KMS-11 (cell line): ENCODE results near the gene LBX1.

Experiments used
- H2AFZ ChIP-seq: fragments of 200-600 bp; sonication (generic); 2 replicates; pipeline ENCODE4 v1.6.1; 2016; ENCODE audit warnings: antibody characterized with exemption, mixed run types, low read depth
- H3K27ac ChIP-seq: fragments of 200-600 bp; sonication (generic); 2 replicates; pipeline ENCODE4 v1.6.1; 2016; ENCODE audit warnings: mild to moderate bottlenecking, mixed run types
- H3K27me3 ChIP-seq: fragments of 200-600 bp; sonication (generic); 2 replicates; pipeline ENCODE4 v1.6.1; 2017; ENCODE audit warnings: mild to moderate bottlenecking, low read depth, mixed run types, moderate library complexity; ENCODE audit not compliant: insufficient read depth
- H3K36me3 ChIP-seq: fragments of 200-600 bp; sonication (generic); 2 replicates; pipeline ENCODE4 v1.6.1; 2017; ENCODE audit warnings: mild to moderate bottlenecking, mixed run types; ENCODE audit not compliant: insufficient read depth
- H3K4me1 ChIP-seq: fragments of 200-600 bp; sonication (generic); 2 replicates; pipeline ENCODE4 v1.6.1; 2016; ENCODE audit warnings: mild to moderate bottlenecking, low read depth, mixed run types; ENCODE audit not compliant: poor library complexity, severe bottlenecking
- H3K4me2 ChIP-seq: fragments of 200-600 bp; sonication (generic); 2 replicates; pipeline ENCODE4 v1.7.0; 2016; ENCODE audit warnings: mild to moderate bottlenecking, mixed run types
- H3K4me3 ChIP-seq: fragments of 200-600 bp; sonication (generic); IDR thresholded peaks from 2 replicates; pipeline ENCODE4 v1.6.1; 2017; ENCODE audit warnings: low read depth, low read length, mixed read lengths; ENCODE audit not compliant: insufficient read depth
- H3K79me2 ChIP-seq: fragments of 200-600 bp; sonication (generic); 2 replicates; pipeline ENCODE4 v1.6.1; 2016; ENCODE audit warnings: low read depth, mixed run types; ENCODE audit not compliant: insufficient read depth
- H3K9ac ChIP-seq: fragments of 200-600 bp; sonication (generic); 2 replicates; pipeline ENCODE4 v1.6.1; 2016; ENCODE audit warnings: mild to moderate bottlenecking, mixed run types
- H4K20me1 ChIP-seq: fragments of 200-600 bp; sonication (generic); 2 replicates; pipeline ENCODE4 v1.6.1; 2016; ENCODE audit warnings: mild to moderate bottlenecking, mixed run types; ENCODE audit not compliant: insufficient read depth
- TF ChIP-seq, protein P1 (sequence below): fragments of 200-600 bp; sonication (generic); conservative IDR thresholded peaks from 2 replicates; pipeline ENCODE4 v1.6.1; 2017; ENCODE audit warnings: low read depth, mild to moderate bottlenecking, antibody characterized with exemption, low read length, moderate library complexity, mixed read lengths

The LBX1 gene

DNA sequence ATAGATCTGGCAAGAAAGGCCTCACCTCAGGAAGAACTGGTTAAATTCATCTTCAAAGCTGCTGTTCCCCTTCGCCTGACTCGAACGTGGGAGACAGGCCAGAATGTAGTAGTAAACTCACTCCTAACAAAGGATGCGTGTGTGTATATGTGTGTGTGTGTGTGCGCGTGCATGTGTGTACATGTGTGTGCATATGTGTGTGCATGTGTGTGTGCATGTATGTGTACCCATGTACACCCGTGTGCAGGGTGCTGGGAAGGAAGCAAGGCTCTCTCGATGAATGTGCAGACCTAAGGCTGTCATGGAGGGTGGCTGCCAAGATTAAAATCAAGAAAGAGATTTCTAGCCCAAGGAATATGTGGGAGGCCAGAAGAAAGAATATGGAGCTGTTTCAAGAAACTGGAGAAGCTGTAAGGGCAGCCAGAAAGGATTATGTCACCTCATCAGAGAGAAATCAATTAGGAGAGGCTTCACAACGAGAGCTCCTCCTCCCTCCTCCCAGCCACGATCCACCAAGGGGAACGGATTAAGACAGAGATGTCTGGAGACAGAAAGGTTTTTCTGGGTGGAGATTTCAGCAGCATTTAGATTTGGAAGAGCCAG, 34.0 kb upstream of the LBX1 start:
- no peaks in the 10 kb centered on the region for H3K79me2 ChIP-seq
- TF ChIP-seq, protein P1, sequence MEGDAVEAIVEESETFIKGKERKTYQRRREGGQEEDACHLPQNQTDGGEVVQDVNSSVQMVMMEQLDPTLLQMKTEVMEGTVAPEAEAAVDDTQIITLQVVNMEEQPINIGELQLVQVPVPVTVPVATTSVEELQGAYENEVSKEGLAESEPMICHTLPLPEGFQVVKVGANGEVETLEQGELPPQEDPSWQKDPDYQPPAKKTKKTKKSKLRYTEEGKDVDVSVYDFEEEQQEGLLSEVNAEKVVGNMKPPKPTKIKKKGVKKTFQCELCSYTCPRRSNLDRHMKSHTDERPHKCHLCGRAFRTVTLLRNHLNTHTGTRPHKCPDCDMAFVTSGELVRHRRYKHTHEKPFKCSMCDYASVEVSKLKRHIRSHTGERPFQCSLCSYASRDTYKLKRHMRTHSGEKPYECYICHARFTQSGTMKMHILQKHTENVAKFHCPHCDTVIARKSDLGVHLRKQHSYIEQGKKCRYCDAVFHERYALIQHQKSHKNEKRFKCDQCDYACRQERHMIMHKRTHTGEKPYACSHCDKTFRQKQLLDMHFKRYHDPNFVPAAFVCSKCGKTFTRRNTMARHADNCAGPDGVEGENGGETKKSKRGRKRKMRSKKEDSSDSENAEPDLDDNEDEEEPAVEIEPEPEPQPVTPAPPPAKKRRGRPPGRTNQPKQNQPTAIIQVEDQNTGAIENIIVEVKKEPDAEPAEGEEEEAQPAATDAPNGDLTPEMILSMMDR: no peak
- no peak overlapping the region for H3K9ac ChIP-seq
- H3K27me3 ChIP-seq: no peaks in the 10 kb centered on the region
- no peak overlapping the region for H3K4me2 ChIP-seq
- H3K27ac ChIP-seq: no peak overlapping the region
- no peaks in the 10 kb centered on the region for H3K4me1 ChIP-seq
- no peak overlapping the region for H2AFZ ChIP-seq
- no peak overlapping the region for H3K4me3 ChIP-seq
- no peaks in the 10 kb centered on the region for H4K20me1 ChIP-seq
- H3K36me3 ChIP-seq: no peaks in the 10 kb centered on the region

- H3K4me2 ChIP-seq: no peak overlapping the region
- TF ChIP-seq, protein P1: no peak
- H3K4me3 ChIP-seq: no peak overlapping the region
- H4K20me1 ChIP-seq: no peaks in the 10 kb centered on the region
- H3K9ac ChIP-seq: no peak overlapping the region
- H3K27ac ChIP-seq: no peak overlapping the region
- no peaks in the 10 kb centered on the region for H3K27me3 ChIP-seq
- H3K4me1 ChIP-seq: no peaks in the 10 kb centered on the region
- no peaks in the 10 kb centered on the region for H3K79me2 ChIP-seq
- H3K36me3 ChIP-seq: no peaks in the 10 kb centered on the region
- no peak overlapping the region for H2AFZ ChIP-seq
Observed at GRCh38 chr10:101262147-101262546, 32.9 kb upstream of the LBX1 start.

GRCh38 chr10:101261702-101262101, 32.4 kb upstream of the LBX1 start:
- Histone ChIP-seq H3K27me3 (no peaks in the 10 kb centered on the region), H3K27ac (no peak overlapping the region), H3K36me3 (no peaks in the 10 kb centered on the region), H3K79me2 (no peaks in the 10 kb centered on the region), H3K4me3 (no peak overlapping the region), H3K4me1 (no peaks in the 10 kb centered on the region), H3K9ac (no peak overlapping the region), H4K20me1 (no peaks in the 10 kb centered on the region), H2AFZ (no peak overlapping the region), H3K4me2 (no peak overlapping the region)
- TF ChIP-seq, protein P1: no peak

DNA sequence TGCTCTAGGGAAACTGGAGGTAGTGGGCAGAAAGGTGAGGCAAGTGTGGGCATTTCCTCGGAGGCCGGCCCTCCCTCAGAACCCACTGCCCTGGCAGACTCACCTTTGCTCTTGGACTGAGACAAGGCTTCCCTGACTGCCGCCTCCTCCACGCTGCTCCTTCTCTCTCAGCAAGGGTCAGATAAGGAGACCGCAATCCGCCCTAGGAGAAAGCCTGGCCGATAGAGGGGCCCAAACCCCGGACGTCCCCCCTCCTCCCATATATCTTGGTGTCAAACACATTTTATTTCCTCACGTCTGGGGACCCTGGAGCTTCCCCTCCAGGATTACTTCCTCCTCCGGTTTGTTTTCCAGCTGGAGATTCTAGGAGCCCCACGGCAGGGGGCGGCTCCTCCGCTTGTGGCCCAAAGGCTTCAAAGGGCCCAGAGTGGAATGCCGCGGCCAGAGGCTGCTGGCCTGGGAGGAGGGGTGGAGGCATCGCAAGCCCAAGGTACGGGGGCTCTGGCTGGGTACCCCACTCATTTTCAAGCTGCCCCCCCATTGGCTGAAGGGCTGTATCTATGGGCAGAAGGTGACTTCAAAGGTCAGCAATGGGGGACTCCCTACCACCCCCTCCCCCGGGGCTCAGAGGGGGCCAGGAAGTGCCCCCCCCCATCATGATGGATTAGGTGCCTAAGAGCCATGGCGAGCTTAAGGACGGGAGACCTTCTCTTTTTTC, 31.7 kb upstream of the LBX1 start:
- H3K4me2 ChIP-seq: no peak overlapping the region
- no peak overlapping the region for H2AFZ ChIP-seq
- H3K4me3 ChIP-seq: no peak overlapping the region
- no peaks in the 10 kb centered on the region for H3K27me3 ChIP-seq
- no peak overlapping the region for H3K9ac ChIP-seq
- no peaks in the 10 kb centered on the region for H3K36me3 ChIP-seq
- no peak overlapping the region for H3K27ac ChIP-seq
- TF ChIP-seq, protein P1: no peak
- no peaks in the 10 kb centered on the region for H4K20me1 ChIP-seq
- H3K4me1 ChIP-seq: no peaks in the 10 kb centered on the region
- no peaks in the 10 kb centered on the region for H3K79me2 ChIP-seq
